NCI-H2196 (cell line): ENCODE results near the gene APEH.
"Not testable (repeated sequence)": the region's sequence is repeated elsewhere in the genome, so short reads cannot be mapped to it uniquely, and the experiment has no call there.

Experiments
- DNase-seq: peaks from one replicate; lab custom pipeline; 2025; ENCODE audit not compliant: unreplicated experiment; lab: John Stamatoyannopoulos, UW

The APEH gene

DNA sequence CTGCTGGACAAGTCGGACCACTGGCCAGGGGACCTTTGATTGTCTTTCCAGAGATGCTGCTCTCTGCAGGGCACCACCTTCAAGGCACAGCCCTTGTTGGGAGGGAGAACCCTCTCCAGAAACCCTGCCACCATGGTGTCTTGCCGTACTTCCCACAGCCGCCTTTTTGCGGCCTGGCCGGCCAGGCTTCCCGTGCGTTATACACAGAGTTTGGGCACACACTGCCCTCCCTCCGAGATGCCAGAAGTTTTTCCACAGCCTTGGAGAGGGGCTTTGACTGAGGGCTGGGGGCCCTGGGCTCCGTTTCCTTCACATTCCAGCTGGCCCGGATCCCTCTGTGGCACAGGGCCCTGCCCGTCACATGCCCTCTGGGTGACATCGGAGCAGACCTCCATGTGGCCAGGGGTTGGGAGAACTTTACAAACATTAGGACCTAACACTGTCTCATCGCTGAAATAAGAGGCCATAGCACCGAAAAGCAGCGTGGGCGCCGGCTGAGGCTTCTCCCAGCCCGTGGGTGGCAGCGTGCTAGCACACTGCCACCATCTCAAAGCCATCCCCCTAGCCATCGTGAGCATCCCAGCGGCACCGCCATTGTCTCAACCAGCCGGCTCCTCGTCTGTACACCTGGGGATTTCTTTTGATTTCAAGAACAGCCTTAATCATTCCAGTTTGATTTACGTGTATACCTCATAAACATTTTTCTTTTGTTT is 6.3 kb upstream of the APEH start:
- DNase-seq = no peak

DNA sequence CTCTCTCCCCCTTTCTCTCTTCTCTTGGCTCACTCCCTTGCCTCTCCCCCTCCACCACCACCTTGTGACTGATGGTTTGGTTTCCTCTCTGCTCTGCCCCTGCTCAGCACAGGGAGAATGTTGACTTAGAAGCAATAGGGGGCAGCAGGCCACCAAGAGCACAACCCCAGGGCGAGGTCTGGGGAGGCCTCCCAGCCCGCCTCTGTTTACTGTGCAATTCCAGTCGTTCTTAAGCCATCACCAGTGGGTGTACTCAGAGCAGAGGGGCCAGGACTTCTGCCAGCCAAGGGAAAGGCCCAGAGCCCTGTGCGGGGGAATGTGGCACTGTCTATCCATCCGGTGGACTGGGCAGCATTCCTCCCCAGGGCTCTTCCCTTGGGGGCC is 5.7 kb upstream of the APEH start:
- DNase-seq = no peak

- DNase-seq = no peak
These were observed 5.3 kb upstream of the APEH start for GRCh38 chr3:49668861-49669260.

DNA sequence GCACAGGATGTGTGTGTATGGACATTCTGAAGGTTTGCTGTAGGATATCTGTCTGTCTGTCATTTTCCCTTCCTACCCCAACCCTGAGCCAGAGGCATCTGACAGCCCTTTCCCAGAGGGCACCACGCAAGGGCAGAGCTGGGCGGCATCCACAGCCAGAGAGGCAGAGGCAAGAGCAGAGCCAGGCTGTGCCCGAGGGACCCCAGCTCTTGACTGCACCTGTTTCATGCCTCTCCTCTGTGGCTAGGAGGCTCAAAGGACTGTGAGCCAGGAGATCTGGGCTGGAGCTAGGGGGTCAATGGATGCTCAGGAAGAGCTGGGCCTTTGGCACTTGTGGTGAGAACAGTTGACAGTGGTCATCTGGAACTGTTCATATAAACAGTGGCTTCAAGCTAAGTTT is 4.8 kb upstream of the APEH start:
- DNase-seq = no peak

- DNase-seq = no peak
These were observed 3.2 kb upstream of the APEH start for GRCh38 chr3:49670940-49671290.

DNA sequence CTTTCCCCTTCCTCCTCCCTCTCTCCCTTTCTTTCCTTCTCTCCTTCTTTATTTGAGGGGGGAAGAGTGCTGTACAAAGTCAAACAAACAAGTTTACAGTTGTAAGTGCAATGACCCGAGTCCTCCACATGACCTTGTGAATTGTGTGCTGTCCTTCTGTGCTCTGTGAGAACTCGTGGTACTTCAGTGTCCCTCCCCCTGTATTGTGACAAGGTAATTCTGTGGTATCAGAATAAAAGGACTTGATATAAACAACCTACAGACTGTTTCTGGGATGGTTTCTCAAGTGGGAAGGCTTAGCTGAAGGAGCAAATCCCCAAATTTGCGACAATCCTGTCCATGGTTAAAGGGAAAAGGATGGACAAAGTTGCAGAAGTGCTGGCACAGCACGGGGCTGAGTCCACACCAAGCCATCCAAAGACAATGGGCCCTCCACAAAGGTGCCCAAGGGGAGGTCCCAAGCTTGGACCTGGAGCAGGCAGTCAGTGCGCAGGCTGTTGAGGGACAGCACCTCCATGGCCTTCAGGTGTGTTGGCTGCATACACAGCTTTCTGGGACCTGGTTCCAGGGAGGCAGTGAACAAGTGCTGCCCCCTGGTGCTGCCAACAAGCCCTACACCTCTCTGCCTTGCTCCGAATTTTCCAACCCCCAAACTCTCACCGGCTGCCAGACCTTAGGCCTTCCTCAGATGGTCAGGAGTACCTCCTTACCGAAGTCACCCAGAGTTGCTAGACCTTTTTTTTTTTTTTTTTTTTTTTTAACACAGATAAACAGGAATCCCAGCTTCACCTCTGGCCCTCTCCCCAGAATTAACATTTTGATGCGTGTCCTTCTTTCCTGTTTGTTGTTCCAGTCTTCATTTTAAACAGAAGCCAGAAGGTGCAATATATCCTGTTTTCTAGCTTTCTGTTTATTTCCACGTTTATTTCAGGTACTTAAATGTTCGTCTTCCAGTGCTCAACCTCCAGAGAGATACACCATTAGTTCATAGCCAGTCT is 2.6 kb upstream of the APEH start:
- DNase-seq = no peak

- DNase-seq = no peak
These were observed 933 bp upstream of the APEH start for GRCh38 chr3:49673121-49673714.

GRCh38 chr3:49674497-49674983 is 389 bp downstream of the APEH start:
- no peak for DNase-seq

DNA sequence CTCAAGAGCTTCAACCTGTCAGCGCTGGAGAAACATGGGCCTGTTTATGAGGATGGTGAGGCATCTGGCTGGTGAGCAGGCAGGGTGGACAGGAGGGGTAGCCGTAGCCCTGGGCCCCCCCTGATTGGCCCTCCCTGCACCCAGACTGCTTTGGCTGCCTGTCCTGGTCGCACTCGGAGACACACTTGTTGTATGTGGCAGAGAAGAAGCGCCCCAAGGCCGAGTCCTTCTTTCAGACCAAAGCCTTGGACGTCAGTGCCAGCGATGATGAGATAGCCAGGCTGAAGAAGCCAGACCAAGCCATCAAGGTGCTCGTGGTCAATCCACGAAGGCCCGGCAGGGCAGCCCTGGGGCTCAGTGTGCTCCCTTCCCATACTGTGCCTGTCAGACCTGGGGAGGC is 1.8 kb downstream of the APEH start:
- no peak for DNase-seq

DNA sequence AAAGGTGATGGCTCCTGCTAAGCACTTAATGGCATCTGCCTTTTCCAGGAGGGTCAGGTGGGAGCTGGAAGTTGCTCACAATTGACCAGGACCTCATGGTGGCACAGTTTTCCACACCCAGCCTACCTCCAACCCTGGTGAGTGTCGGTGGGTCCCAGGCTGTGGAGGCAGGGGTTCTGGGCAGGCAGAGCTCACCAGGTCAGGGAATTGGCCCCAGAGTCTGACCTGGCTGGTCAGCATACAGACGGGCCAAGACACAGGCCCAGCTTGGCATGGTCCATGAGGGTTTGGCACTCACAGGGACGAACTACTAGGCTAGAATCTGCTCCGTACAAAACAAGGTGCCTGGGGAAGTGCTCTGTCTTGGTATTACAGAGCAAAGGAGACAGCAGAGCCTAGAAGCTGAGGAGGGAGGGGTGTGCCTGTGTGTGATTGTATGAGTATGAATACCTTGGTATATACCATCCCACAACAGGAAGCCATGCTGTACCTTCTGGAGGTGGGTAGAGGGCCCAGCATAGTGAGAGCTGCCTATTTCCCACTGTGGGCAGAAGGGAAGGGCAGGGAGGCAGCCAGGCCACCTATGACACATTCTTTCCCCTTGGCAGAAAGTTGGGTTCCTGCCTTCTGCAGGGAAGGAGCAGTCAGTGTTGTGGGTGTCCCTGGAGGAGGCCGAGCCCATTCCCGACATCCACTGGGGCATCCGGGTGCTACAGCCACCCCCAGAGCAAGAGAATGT is 6.5 kb downstream of the APEH start:
- DNase-seq = no peak

GRCh38 chr3:49681232-49681522 is 7.0 kb downstream of the APEH start:
- DNase-seq = no peak

- DNase-seq = no peak
These were observed 7.4 kb downstream of the APEH start for GRCh38 chr3:49681543-49681942.

GRCh38 chr3:49683162-49683561 is 9.0 kb downstream of the APEH start:
- no peak for DNase-seq

DNA sequence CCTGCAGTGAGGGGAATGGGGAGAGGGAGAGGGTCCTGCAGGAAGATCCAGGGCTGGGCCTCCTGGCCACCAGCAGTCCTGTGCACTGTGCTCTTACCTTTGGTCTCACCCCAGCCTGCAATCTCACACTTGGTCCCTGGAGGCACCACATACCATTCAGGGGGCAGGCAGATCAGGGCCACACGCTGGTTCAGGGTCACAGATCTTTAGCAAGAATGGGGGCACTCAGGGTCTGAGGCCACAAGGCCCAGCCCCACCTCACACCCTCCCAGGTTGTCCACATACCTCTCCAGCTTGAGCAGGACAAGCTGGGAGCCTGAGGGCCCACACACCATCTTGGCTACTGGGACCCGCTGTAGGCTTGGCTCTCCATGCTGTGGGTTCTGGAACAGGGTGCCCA is 10.3 kb downstream of the APEH start:
- not testable (repeated sequence) for DNase-seq

DNA sequence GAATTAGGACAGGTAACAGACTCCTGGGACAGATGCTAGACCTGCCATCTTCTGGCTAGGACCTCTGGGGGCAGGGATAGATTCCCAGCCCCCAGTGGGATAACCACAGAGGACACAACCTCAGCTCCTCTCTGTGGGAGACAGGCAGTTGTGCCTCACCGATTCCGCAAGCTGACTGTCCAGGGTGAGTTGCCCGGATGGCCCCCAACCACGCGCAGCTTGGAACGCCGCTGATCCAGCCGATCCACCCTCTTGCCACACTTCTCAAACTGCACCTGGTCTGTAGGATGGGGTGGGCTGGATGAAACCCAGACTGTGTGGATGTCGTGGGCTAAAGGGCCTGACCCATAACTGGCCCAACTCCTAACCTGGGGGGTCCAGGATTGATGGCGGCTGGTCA is 11.0 kb downstream of the APEH start:
- DNase-seq = not testable (repeated sequence)

- DNase-seq = not testable (repeated sequence)
These were observed 11.7 kb downstream of the APEH start for GRCh38 chr3:49685846-49686245.

DNA sequence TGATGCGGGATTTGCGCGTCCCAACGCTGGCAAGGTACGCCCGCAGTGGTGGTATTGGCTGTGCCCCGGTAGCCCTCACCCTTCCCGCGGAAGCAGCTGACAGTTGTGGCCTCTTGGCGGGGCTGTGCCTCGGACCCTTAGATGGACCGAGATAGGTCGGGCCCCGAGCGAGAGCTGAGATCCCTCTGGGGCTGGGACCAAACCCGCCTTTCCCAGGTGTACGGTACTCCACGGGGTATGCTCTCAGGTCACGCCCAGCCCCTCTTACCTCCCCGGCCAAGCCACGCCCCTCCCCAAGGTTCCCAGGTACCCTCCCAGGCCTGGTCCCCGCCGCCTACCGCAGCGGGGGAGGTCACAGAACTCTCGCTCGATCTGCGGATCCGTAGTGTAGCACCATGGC is 12.2 kb downstream of the APEH start:
- DNase-seq = not testable (repeated sequence)

DNA sequence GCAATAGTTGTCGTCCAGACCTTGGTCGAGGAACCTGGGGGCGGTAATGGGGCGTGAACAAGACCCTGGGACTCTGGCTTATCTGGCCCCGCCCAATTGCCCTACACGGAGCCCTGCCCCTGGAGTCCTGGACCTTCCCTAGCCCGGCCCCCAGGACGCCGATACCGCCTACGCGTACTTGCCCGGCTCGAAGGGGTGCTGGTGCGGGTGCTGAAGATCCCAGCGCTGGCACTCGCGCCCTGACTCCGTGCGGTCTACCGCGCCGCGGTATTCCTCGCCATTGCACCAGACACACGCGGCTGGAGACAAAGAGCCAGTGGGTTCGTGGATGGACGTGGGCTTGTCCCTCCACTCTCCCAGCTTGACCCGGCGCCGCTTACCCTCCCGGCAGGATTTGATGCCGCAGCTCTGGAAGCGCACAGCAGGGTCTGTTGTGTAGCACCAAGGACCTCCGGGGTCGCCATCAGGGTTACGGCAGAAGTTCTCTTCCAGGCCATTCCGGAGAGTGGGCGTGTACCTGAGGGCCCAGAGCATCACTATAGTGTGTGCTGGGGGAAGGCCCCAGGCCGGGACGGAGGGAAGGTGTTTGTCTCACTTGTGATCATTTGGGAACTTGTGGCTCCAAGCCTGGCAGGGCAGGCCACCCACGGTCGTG is 12.7 kb downstream of the APEH start:
- DNase-seq = not testable (repeated sequence)

DNA sequence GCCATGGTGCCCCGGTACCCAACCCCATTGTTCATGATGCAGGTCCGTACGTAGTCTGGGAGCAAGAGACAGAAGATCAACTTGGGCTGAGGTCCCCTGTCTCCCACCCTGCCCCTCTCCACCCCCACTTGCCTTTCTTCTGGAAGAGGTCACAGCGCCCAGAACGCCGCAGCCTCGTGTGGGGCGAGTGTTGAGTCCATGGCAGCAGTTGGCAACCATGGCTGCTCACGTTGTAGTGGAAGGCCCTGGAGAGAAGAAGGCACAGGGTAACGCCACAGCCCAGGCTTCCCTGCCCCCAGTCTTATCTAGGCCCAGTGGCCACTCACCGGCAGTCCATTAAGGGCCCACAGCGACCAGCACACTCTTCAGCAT is 13.3 kb downstream of the APEH start:
- DNase-seq = not testable (repeated sequence)

DNA sequence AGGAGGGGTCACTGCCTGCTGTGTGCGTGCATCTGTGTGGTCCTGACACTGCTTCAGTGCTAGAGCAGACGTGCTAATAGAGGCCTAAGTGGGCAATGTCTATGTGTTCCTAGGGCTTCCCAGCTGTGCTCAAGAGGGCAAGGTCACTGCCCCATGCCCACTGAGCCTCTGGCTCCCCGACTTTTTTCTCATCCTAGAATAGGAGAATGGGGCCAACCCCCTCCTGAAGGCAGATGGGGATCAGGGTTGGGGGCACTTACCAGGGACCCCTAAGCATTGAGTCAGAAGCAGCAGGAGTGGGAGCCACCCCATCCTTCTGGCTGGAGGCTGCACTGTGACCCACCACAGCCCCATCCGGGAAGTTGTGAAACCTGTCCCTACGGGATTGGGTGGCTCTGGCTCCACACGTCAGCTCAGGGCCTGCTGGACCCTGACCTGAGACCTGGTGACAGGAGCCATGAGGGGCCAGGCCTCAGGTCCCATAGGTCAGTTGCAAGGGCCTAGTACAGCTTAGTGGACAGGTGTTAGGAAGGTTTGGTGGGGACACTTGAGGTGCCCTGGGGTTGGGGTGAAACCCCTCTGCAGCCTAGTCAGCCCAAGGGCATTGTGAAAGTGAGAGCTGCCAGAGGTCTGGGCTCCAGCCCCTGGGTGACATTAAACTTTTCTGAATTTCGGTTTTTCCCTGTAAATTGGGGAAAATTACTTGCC is 14.3 kb downstream of the APEH start:
- DNase-seq = not testable (repeated sequence)
